ENCODE results near the gene COPA.

COPA gene

DNA sequence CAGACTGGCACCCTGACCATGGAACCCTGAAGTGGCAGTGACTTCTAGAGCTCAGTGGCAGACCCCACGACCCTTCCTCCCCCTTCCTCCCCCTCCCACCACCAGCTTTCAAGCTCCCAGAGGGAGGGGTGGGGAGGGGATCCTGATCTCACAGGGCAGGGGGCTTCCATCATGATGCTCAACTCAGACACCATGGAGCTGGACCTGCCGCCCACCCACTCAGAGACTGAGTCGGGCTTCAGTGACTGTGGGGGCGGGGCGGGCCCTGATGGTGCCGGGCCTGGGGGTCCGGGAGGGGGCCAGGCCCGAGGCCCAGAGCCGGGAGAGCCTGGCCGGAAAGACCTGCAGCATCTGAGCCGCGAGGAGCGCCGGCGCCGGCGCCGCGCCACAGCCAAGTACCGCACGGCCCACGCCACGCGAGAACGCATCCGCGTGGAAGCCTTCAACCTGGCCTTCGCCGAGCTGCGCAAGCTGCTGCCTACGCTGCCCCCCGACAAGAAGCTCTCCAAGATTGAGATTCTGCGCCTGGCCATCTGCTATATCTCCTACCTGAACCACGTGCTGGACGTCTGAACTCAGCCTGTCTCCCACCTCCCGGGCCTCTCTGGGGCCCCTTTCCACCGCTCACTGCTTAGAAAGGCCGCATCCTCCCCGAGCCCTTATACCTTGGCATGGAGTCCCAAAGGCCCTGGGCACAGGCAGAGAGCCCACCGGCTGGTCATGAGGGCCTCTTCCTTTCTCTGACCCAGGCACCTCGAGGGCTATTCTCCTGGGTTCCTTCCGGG lies 27.7 kb upstream of the COPA start:
- TF ChIP-seq TAF1 (IDR thresholded peaks at IDR 0.05; ENCODE audit: borderline replicate concordance, low read depth, low read length): no peak
- TF ChIP-seq POLR2A (IDR thresholded peaks at IDR 0.05; ENCODE audit: low read depth, low read length): no peak
- FAIRE-seq: no peak
- no peak for DNase-seq (ENCODE audit: insufficient read length)

DNA sequence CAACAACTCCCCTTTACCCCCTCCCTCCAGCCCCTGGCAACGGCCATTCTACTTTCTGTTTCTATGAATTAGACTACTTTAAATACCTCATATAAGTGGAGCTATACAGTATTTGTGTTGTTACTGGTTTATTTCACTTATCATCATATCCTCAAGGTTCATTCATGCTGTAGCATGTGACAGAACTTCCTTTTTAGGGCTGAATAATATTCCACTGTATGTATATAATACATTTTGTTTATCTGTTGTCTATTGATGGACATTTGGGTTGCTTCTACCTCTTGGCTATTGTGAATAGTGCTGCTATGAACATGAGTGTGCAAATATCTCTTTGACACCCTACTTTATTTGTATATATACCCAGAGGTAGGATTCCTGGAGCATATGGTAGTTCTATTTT lies 26.0 kb upstream of the COPA start:
- TF ChIP-seq POLR2AphosphoS5 (IDR thresholded peaks at IDR 0.05; ENCODE audit: low read depth, low read length) (no peak), POLR2A (IDR thresholded peaks at IDR 0.05; ENCODE audit: low read depth, low read length) (no peak), TAF1 (IDR thresholded peaks at IDR 0.05; ENCODE audit: borderline replicate concordance, low read depth, low read length) (no peak)
- FAIRE-seq (no peak), DNase-seq (ENCODE audit: insufficient read length) (no peak)

DNA sequence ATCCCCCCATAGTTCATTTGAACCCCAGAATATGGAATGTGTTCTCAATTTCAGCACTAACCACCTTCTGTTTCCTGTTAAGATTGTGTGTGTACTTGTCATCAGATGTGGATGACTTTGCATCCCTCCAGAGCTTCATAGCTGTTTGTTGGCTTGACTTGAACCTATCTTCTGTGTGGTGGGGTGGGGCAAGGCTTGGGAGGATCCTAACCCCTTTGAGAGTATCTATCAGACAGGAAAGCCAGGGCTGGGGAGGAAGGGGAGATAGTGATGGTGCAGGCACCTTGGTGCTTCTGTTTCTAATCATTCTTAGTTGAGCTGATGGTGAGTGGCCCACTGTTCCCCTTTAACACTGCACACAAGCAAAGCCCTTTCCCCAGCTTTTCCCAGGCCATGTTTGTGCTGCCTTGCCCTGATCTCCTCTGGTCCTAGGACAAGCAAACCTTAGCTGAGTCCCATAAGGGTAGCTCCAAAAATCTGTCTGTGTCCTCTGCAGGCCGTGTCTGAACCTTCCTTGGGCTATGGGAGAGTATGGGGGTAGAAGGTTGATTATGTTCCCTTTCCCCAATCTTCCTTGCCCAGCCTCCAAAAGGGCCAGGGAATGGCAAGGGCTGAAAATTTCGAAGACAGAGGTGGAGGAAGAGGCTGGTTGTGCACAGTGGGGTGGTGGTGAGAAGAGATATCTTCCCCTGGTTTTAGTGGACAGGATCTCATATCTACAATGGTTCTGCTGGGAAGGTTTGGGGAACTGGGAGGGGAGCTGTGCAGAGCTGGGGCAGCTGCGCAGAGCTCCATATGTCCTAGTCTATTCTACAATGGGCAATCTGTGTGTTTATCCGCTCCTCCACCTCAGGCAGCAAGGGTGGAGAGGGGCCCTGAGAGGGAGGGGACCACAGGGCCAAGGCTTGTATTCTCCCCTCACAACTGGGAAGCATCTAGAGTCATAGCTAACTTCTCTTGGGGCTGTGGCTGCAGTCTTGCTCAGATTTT lies 25.2 kb upstream of the COPA start:
- DNase-seq (ENCODE audit: insufficient read length): no peak
- TF ChIP-seq POLR2A (IDR thresholded peaks at IDR 0.05; ENCODE audit: low read depth, low read length) (no peak), TAF1 (IDR thresholded peaks at IDR 0.05; ENCODE audit: borderline replicate concordance, low read depth, low read length) (no peak), POLR2AphosphoS5 (IDR thresholded peaks at IDR 0.05; ENCODE audit: low read depth, low read length) (no peak)
- no peak for FAIRE-seq

DNA sequence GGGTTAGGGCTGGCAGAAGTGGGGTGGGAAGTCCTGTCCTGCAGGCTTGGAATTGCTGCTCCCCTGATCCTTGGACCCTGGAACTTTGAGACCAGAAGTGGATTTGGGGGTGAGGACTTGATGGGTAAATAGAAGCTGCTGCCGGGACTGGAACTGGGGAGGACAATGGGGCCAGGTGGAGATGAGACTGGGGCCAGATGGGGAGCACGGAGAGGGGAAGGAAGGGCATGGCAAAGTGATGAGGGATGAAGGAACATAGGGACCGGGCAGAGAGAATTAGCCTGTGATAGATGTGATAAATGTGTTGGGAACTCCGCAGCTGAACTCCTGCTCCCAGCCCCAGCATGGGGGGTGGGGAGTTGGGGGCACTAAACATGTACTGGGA lies 24.5 kb upstream of the COPA start:
- TF ChIP-seq POLR2AphosphoS5 (IDR thresholded peaks at IDR 0.05; ENCODE audit: low read depth, low read length) (no peak), POLR2A (IDR thresholded peaks at IDR 0.05; ENCODE audit: low read depth, low read length) (no peak), TAF1 (IDR thresholded peaks at IDR 0.05; ENCODE audit: borderline replicate concordance, low read depth, low read length) (no peak)
- FAIRE-seq (no peak), DNase-seq (ENCODE audit: insufficient read length) (no peak)

DNA sequence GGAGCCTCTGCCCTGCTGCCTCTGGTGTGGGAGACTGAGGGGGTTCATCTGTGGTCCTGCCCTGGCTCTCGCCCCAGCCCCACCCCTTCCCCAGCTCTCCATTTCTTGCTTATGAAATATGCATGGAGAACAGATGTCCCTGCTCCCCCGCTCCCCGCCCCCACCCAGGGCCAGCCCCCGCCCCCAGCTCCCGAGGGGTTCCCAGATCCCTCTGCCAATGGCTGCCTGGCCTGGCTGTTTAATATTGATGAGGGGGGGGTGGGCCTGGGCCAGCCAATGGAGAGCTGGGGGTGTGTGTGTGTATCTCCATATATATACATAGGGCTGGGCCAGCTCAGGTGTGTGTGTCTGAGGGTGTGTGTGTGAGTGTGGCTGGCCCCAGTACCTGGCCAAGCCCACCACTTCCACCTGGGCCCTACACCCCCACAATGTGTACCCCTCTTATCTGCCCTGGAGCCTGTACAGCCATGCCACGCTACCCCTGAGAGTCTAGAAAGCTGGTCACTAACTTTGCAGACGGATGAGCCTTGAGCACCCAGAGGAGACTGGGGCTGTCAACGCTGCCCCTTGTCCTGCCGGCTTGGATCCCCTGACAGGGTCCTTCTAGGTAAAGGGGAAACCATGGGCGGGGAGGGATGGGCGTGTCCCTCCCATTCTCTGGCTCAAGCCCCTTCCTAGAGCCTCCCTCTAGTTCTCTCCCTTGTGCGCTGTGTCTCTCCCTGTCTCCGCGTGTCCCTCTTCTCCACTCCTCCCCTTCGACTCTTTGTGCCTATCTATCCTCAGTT lies 23.9 kb upstream of the COPA start, which contains the start of gene NHLH1:
Gene NHLH1, plus strand, starts transcription at position 341 of the 785 bp plus-strand sequence. CDS start 3,661 bp downstream, outside the sequence.
- no peak for DNase-seq (ENCODE audit: insufficient read length)
- TF ChIP-seq POLR2A (IDR thresholded peaks at IDR 0.05; ENCODE audit: low read depth, low read length): no peak
- TF ChIP-seq POLR2AphosphoS5 (IDR thresholded peaks at IDR 0.05; ENCODE audit: low read depth, low read length): no peak
- no peak for TF ChIP-seq TAF1 (IDR thresholded peaks at IDR 0.05; ENCODE audit: borderline replicate concordance, low read depth, low read length)
- FAIRE-seq: no peak

DNA sequence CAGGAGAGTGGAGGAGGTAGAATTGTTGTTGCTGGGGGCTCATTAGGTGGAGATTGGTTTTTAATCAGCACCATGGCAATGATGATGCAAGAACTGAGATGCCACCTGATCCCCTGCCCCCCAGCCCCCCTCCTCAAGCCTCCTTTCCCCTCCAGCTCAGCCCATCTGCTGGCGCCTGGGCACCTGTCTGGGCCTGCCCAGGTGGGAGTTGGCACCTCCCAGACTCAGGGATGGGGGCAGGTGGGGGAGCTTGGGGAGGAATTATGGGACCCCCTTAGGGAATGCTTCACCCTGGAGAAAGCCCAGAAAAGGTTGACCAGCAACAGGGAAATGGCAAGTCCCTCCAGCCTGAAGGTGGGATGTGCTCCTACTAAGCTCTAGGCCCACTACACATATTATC lies 22.3 kb upstream of the COPA start:
- FAIRE-seq: no peak

DNA sequence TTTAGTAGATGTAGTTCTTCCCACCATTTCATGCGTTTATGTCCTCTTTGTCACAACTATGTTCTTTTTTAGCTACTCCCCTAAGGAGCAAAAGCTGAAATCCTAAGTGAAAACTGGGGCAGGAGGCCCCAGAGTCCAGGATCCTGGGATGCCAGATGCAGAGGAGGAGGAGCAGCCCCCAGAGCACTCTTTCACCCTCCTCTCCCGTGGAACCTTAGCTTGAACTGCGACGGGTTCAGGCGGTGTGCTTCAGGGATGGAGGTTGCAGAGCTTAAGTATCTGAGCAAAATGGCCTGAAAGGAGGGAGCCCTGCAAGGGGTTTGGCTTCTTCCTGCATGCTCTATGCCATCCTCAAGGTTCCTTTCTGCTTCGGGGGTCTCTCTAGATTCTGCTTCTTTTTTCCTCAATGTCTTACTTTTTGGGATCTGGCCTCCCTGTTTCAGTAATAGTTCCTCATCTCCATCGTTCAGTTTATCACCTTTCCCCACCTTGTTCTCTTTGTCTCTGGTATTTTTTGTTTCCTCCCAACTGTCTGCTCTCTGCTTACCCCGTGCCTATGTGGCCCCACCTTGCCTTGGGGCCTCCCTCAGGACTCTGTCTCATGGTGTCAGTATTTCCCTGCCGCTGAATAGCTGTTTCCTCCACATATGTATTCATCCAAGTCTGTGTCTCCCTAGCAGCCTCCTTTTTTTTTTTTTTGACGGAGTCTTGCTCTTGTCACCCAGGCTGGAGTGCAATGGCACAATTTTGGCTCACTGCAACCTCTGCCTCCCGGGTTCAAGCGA lies 21.1 kb upstream of the COPA start:
- no peak for DNase-seq (ENCODE audit: insufficient read length)
- TF ChIP-seq TAF1 (IDR thresholded peaks at IDR 0.05; ENCODE audit: borderline replicate concordance, low read depth, low read length) (no peak), POLR2A (IDR thresholded peaks at IDR 0.05; ENCODE audit: low read depth, low read length) (no peak), POLR2AphosphoS5 (IDR thresholded peaks at IDR 0.05; ENCODE audit: low read depth, low read length) (no peak)
- no peak for FAIRE-seq

More for the DNA sequence above, 22.3 kb upstream of the COPA start:
- TF ChIP-seq TAF1 (IDR thresholded peaks at IDR 0.05; ENCODE audit: borderline replicate concordance, low read depth, low read length): no peak
- TF ChIP-seq POLR2A (IDR thresholded peaks at IDR 0.05; ENCODE audit: low read depth, low read length): no peak
- no peak for TF ChIP-seq POLR2AphosphoS5 (IDR thresholded peaks at IDR 0.05; ENCODE audit: low read depth, low read length)
- no peak for DNase-seq (ENCODE audit: insufficient read length)

DNA sequence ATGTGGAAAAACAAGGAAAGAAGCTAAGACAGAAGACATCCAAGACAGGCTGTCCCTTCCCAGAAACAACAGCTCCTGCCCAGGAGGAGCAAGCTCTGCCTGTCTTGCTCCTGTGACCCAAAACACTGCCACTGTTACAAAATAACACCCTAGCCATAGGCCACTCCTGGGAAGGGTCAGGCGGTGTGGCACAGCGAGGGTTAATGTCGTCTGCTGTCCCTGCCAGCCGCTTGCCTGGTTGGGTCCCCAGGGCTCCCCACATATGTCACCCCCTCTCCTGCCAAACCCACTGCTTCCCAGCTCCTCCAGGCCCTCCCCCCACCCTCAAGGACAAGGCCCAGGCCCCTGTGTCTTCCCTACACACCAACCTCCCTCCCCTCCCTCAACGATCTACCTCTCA lies 20.0 kb upstream of the COPA start:
- TF ChIP-seq TAF1 (IDR thresholded peaks at IDR 0.05; ENCODE audit: borderline replicate concordance, low read depth, low read length): no peak
- TF ChIP-seq POLR2A (IDR thresholded peaks at IDR 0.05; ENCODE audit: low read depth, low read length): no peak
- DNase-seq (ENCODE audit: insufficient read length): no peak
- no peak for FAIRE-seq

DNA sequence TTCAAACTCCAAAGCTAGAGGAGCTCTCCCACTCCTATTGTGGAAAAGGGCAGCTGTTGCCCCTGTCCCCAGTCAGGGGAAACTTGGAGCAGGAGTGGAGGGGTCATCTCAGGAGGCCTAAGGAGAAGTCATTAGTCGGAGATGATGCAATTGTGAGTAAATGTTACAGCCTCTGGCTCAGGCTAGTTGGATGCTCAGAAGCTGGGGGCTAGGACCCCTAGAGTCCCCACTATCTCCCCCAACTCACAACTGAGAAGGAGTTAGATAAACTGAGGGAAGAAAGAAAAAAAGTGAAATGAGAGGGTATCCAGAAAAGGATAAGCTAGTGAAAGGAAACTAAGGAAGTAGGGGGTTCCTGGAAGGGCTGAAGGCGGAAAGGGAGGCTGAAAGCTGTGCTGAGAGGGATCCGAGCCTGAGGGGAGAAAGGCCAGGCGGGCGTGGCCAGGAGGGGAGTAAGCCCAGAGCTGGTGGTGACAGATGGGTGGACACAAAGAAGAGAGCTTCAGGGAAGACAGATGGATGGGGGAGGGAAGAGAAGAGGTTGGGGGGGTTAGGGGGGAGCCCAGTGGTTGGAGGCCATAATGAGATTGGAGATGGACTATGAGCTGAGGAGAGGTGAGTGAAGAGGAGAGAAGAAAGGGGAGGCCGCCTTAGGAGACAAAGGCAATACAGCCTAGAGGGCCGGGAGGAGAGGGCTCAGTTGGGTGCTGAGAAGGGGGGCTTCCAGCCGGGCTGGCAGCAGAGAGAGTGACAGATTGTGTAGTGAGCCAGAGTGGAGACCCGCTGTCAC lies 19.3 kb upstream of the COPA start:
- no peak for DNase-seq (ENCODE audit: insufficient read length)
- TF ChIP-seq POLR2A (IDR thresholded peaks at IDR 0.05; ENCODE audit: low read depth, low read length) (no peak), TAF1 (IDR thresholded peaks at IDR 0.05; ENCODE audit: borderline replicate concordance, low read depth, low read length) (no peak), POLR2AphosphoS5 (IDR thresholded peaks at IDR 0.05; ENCODE audit: low read depth, low read length) (no peak)
- no peak for FAIRE-seq

DNA sequence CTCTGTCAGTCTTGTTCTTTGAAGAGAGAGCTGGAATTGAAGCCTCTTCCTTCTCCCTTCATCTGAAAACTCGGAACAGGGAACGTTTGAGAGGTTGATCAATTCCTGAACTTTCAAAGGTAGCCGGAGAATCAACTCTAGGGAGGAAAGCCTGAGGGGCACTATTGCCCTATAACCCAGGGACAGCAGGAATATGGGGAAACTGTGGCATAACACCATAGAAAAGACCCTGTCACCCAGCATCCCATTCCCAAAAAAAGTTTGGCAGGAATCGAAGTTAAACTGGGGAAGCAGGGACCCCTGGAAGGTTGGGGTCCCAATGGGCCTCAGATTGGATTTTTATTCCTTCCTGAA lies 18.7 kb upstream of the COPA start:
- DNase-seq (ENCODE audit: insufficient read length) (no peak), FAIRE-seq (no peak)
- no peak for TF ChIP-seq POLR2AphosphoS5 (IDR thresholded peaks at IDR 0.05; ENCODE audit: low read depth, low read length)
- no peak for TF ChIP-seq TAF1 (IDR thresholded peaks at IDR 0.05; ENCODE audit: borderline replicate concordance, low read depth, low read length)
